Caco-2 (cell line): Measurements from ENCODE around the gene NAA80. TPM values are rescaled to one million over a fixed set of nuclear protein-coding genes. Genes with fewer than 3 reads are reported as not detected.

Experiments
- BruUV-seq: library from RNA; stranded (reverse); fragments of 400-500 nt; replicated peaks from 2 replicates; lab custom pipeline; 2021; lab: Mats Ljungman, UMichigan
- CTCF ChIA-PET: fragments of 300-600 bp; sonication (Branson Sonifier 250); formaldehyde crosslinking; loops from one replicate; lab custom pipeline; 2022; ENCODE audit warnings: antibody characterized with exemption; lab: Charles Lee
- POLR2A ChIA-PET: fragments of 300-600 bp; sonication (Branson Sonifier 250); formaldehyde crosslinking; loops from one replicate; lab custom pipeline; 2022; ENCODE audit warnings: antibody characterized with exemption; lab: Charles Lee
- DNase-seq, 2 experiments: peaks; one replicate each; pipeline versions ENCODE4 v3.0.0 to v3.0.0-alpha.2; 2020 to 2022
- H3K27me3 ChIP-seq: replicated peaks from 2 replicates; pipeline ENCODE4 v1.6.0; 2011; ENCODE audit warnings: low read length; ENCODE audit not compliant: control insufficient read depth, insufficient read depth
- H3K36me3 ChIP-seq: 2 replicates; pipeline ENCODE4 v1.5.1; 2011; ENCODE audit warnings: low read length; ENCODE audit not compliant: control insufficient read depth, insufficient read depth
- H3K4me1 ChIP-seq: fragments of 250-450 bp; sonication (Bioruptor Pico); 2 replicates; pipeline ENCODE4 v1.5.1; 2020; ENCODE audit warnings: mild to moderate bottlenecking
- H3K4me3 ChIP-seq: 2 replicates; pipeline ENCODE4 v1.5.1; 2011; ENCODE audit warnings: low read depth, mild to moderate bottlenecking, control low read depth, low read length
- H3K9me3 ChIP-seq: fragments of 250-450 bp; sonication (Bioruptor Pico); 2 replicates; pipeline ENCODE4 v1.5.1; 2020; ENCODE audit warnings: mild to moderate bottlenecking, moderate library complexity
- H3K27ac Mint-ChIP-seq: one replicate; pipeline ENCODE4 v1.8.0; 2022; ENCODE audit warnings: mixed read lengths; ENCODE audit not compliant: unreplicated experiment
- H3K27me3 Mint-ChIP-seq: one replicate; pipeline ENCODE4 v1.8.0; 2022; ENCODE audit warnings: mixed read lengths; ENCODE audit not compliant: insufficient read depth, unreplicated experiment
- H3K36me3 Mint-ChIP-seq: one replicate; pipeline ENCODE4 v1.8.0; 2022; ENCODE audit warnings: mild to moderate bottlenecking, mixed read lengths; ENCODE audit not compliant: insufficient read depth, unreplicated experiment
- H3K4me1 Mint-ChIP-seq: one replicate; pipeline ENCODE4 v1.8.0; 2022; ENCODE audit warnings: low read depth, mixed read lengths; ENCODE audit not compliant: unreplicated experiment
- H3K4me3 Mint-ChIP-seq: one replicate; pipeline ENCODE4 v1.8.0; 2022; ENCODE audit warnings: mild to moderate bottlenecking, moderate library complexity, mixed read lengths; ENCODE audit not compliant: unreplicated experiment
- H3K9me3 Mint-ChIP-seq: one replicate; pipeline ENCODE4 v1.8.0; 2022; ENCODE audit warnings: mixed read lengths; ENCODE audit not compliant: unreplicated experiment
- CTCF ChIP-seq, 2 experiments: fragments of 200-600 bp in 1 of 2; IDR thresholded peaks; 1 replicate in 1 of 2; 2 replicates in 1 of 2; pipeline versions ENCODE4 v1.5.1 to v1.8.0; 2011 to 2022; ENCODE audit warnings: antibody characterized with exemption in 1 of 2, control low read depth in 1 of 2, inconsistent platforms in 1 of 2, low read depth in 1 of 2, low read length in 1 of 2, mild to moderate bottlenecking in 1 of 2, moderate library complexity in 1 of 2; ENCODE audit not compliant: insufficient read depth in 1 of 2, severe bottlenecking in 1 of 2, unreplicated experiment in 1 of 2
- intact Hi-C: fragments of 100-400 bp; cut with micrococcal nuclease; formaldehyde crosslinking; loops from one replicate; pipeline ENCODE4 v1.10.0; 2022; ENCODE audit not compliant: unreplicated experiment
- total RNA-seq: library from RNA; stranded (reverse); gene quantifications from 2 replicates; pipeline ENCODE4 v1.2.3, GENCODE V29; 2022

Gene NAA80
- total RNA-seq, 1 experiment from 2014 or later = 8.2 TPM

GRCh38 chr3:50279255-50280016 is 19.8 kb downstream of the NAA80 start:
- H3K27ac Mint-ChIP-seq = no peak overlapping the region
- CTCF ChIA-PET = interaction anchor here (0.6 to 1.2 kb wide), 6 partner anchors 12 to 145 kb away, joined by 3 to 4 read pairs (median 4); partner anchors contain the start of genes HYAL3 and NAA80

GRCh38 chr3:50278880-50279224 is 20.4 kb downstream of the NAA80 start, which contains the start of gene LSMEM2:
TSS of gene LSMEM2 (plus strand) at chr3:50279087. CDS start at chr3:50279114, 27 bp downstream.
- ChIA-PET POLR2A (interaction anchor here (0.9 kb wide), 1 partner anchor 43 kb away, joined by 3 read pairs; the partner anchor contains the start of gene GNAI2), CTCF (interaction anchor here (0.6 to 1.2 kb wide), 3 partner anchors 13 to 29 kb away, joined by 3 to 4 read pairs (median 3); partner anchors contain the start of genes HYAL3 and NAA80)
- Mint-ChIP-seq H3K27me3 (no peaks in the 10 kb centered on the region), H3K4me1 (peaks cover 8% of the 10 kb centered on the region), H3K27ac (no peak within 1 kb of the TSS), H3K9me3 (no peaks in the 10 kb centered on the region), H3K4me3 (no peak within 1 kb of the TSS), H3K36me3 (peaks cover 7% of the 10 kb centered on the region)
- no TSS peak for BruUV-seq
- TF ChIP-seq CTCF (IDR thresholded peaks at IDR 0.05; ENCODE audit: insufficient read depth in 1 of 2, low read depth in 1 of 2, low read length in 1 of 2, severe bottlenecking in 1 of 2, unreplicated experiment in 1 of 2) = no peak
- no peak for DNase-seq
- no peaks in the 10 kb centered on the region for H3K27me3 ChIP-seq
- H3K9me3 ChIP-seq = no peaks in the 10 kb centered on the region
- H3K36me3 ChIP-seq = peaks cover 2% of the 10 kb centered on the region; the same call in 1 of the 2 replicates
- peaks cover 4% of the 10 kb centered on the region; the same call in 1 of the 2 replicates for H3K4me1 ChIP-seq
- intact Hi-C loops = no loop called here
- H3K4me3 ChIP-seq = no peak within 1 kb of the TSS

More at GRCh38 chr3:50279255-50280016, 19.8 kb downstream of the NAA80 start:
- peaks cover under 1% of the 10 kb centered on the region for H3K36me3 Mint-ChIP-seq
- no peak overlapping the region for H3K4me3 ChIP-seq
- TF ChIP-seq CTCF (IDR thresholded peaks at IDR 0.05; ENCODE audit: insufficient read depth in 1 of 2, low read depth in 1 of 2, low read length in 1 of 2, severe bottlenecking in 1 of 2, unreplicated experiment in 1 of 2) = no peak
- H3K4me1 ChIP-seq = no peaks in the 10 kb centered on the region; the same call in 1 of the 2 replicates
- DNase-seq = no peak
- intact Hi-C loops = loop anchor here (2.0 kb wide), 1 partner anchor 19 kb away; the partner anchor contains the start of genes HYAL3 and NAA80
- H3K27me3 Mint-ChIP-seq = no peaks in the 10 kb centered on the region
- no peaks in the 10 kb centered on the region for H3K9me3 Mint-ChIP-seq
- peaks cover 3% of the 10 kb centered on the region for H3K4me1 Mint-ChIP-seq
- H3K9me3 ChIP-seq = no peaks in the 10 kb centered on the region
- H3K27me3 ChIP-seq = no peaks in the 10 kb centered on the region
- H3K4me3 Mint-ChIP-seq = no peak overlapping the region
- BruUV-seq = no TSS peak
- peaks cover 2% of the 10 kb centered on the region; the same call in 1 of the 2 replicates for H3K36me3 ChIP-seq
- POLR2A ChIA-PET = interaction anchor here (0.9 kb wide), 1 partner anchor 44 kb away, joined by 3 read pairs; the partner anchor contains the start of gene GNAI2

GRCh38 chr3:50278123-50278879 is 20.9 kb downstream of the NAA80 start:
- intact Hi-C loops = no loop called here
- ChIA-PET CTCF (interaction anchor here (1.2 kb wide), 1 partner anchor 21 kb away, joined by 3 read pairs; the partner anchor contains the start of genes HYAL3 and NAA80), POLR2A (no interaction called here)
- no peaks in the 10 kb centered on the region for H3K9me3 Mint-ChIP-seq
- H3K36me3 ChIP-seq = peaks cover 2% of the 10 kb centered on the region; the same call in 1 of the 2 replicates
- no peak overlapping the region for H3K27ac Mint-ChIP-seq
- peaks cover 5% of the 10 kb centered on the region for H3K4me1 ChIP-seq
- H3K9me3 ChIP-seq = no peaks in the 10 kb centered on the region
- peaks cover 8% of the 10 kb centered on the region for H3K36me3 Mint-ChIP-seq
- H3K27me3 ChIP-seq = no peaks in the 10 kb centered on the region
- TF ChIP-seq CTCF (IDR thresholded peaks at IDR 0.05; ENCODE audit: insufficient read depth in 1 of 2, low read depth in 1 of 2, low read length in 1 of 2, severe bottlenecking in 1 of 2, unreplicated experiment in 1 of 2) = no peak
- H3K27me3 Mint-ChIP-seq = no peaks in the 10 kb centered on the region
- no peak overlapping the region for H3K4me3 Mint-ChIP-seq
- BruUV-seq = no TSS peak
- no peak overlapping the region for H3K4me3 ChIP-seq
- DNase-seq = no peak
- peaks cover 8% of the 10 kb centered on the region for H3K4me1 Mint-ChIP-seq
